Diencephalon (tissue), 1 donor: ENCODE results near the gene GDPGP1. TPM values are rescaled to one million over a fixed set of nuclear protein-coding genes. Genes with fewer than 3 reads are reported as not detected.

ENCODE experiments used
- small RNA-seq: library from RNA; depleted of rRNA; stranded (forward); fragments of <200 nt; gene quantifications from one replicate; pipeline ENCODE3, GENCODE V24; 2014
- total RNA-seq: library from RNA; depleted of rRNA; stranded (reverse); fragments of >200 nt; gene quantifications from one replicate; pipeline ENCODE4 v1.2.3, GENCODE V29; 2014

The GDPGP1 gene
- 8.3 TPM for total RNA-seq

GRCh38 chr15:90234096-90234988 is at the start of gene GDPGP1:
Gene GDPGP1 (plus strand): TSS chr15:90234209. CDS start chr15:90240909, 6,700 bp downstream.

GRCh38 chr15:90201130-90201943 is 32.7 kb upstream of the GDPGP1 start, which contains the start of gene SEMA4B:
Gene SEMA4B (plus strand): TSS chr15:90201330. CDS start chr15:90201579, 249 bp downstream.

GRCh38 chr15:90233387-90234095 is 468 bp upstream of the GDPGP1 start, which contains the start of gene CIB1:
Gene CIB1 (minus strand): TSS chr15:90233941. CDS start chr15:90233885, 56 bp downstream.

GRCh38 chr15:90249203-90249863 is 15.3 kb downstream of the GDPGP1 start, which contains the start of gene TTLL13:
Gene TTLL13 (plus strand): TSS chr15:90249556. CDS start chr15:90250631, 1,075 bp downstream.

GRCh38 chr15:90265271-90266060 is 31.5 kb downstream of the GDPGP1 start, which contains the start of gene NGRN:
Gene NGRN (plus strand): TSS chr15:90265672. CDS start chr15:90265713, 41 bp downstream.

Small RNAs within 50 kb of the gene (small RNA-seq; reads per million reads assigned to genes)
- gene AC091167.3, result not detected
- not detected for gene RN7SL736P

Other genes with a start within 250 kb of the GDPGP1 start
- gene ZNF710, start 232.9 kb upstream of the GDPGP1 start, total RNA-seq, result 11.1 TPM
- gene IDH2, start 131.7 kb upstream of the GDPGP1 start, total RNA-seq, result 72.4 TPM
- gene SEMA4B, start 32.9 kb upstream of the GDPGP1 start, total RNA-seq, result 49.8 TPM
- gene CIB1, start 268 bp upstream of the GDPGP1 start, total RNA-seq, result 6.0 TPM
- gene TTLL13, start 15.3 kb downstream of the GDPGP1 start, total RNA-seq, result not detected
- gene NGRN, start 31.5 kb downstream of the GDPGP1 start, total RNA-seq, result 190 TPM
- gene ZNF774, start 118.1 kb downstream of the GDPGP1 start, total RNA-seq, result 8.3 TPM
- 45.9 TPM for gene IQGAP1, start 154.0 kb downstream of the GDPGP1 start, total RNA-seq